GM21529 (cell line): ENCODE results near the gene C19orf12.
A peak's percentile ranks its signal among the peaks of the same experiment; 100 is the strongest.

Experiments
- ATAC-seq: cut with Tn5 transposase; IDR thresholded peaks from one replicate; pipeline ENCODE4 v1.9.1; 2021; ENCODE audit not compliant: unreplicated experiment

The C19orf12 gene

DNA sequence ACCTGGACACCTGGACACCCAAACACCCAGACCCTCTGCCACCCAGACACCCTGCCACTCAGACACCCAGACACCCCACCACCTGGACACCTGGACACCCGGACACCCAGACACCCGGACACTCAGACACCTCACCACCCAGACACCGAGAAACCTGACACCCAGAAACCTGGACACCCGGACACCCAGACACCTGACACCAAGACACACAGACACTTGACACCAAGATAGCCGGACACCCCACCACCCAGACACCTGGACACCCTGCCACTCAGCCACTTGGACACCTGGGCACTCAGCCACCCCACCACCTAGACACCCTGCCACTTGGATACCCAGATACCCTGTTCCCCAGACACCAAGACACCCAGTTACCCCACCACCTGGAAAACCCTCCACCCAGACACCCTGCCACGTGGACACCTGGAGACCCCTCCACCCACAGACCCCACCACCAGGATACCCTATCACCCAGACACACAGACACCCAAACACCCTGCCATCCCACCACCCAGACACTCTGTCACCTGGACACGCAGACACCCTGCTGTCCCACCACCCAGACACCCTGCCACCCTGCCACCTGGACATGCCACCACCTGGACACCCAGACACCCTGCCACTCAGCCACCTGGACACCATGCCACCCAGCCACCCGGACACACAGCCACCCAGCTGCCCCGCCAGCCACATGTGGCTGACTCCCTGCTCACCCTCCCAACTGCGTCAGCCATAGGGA is 17.4 kb downstream of the C19orf12 start:
- no peak for ATAC-seq

DNA sequence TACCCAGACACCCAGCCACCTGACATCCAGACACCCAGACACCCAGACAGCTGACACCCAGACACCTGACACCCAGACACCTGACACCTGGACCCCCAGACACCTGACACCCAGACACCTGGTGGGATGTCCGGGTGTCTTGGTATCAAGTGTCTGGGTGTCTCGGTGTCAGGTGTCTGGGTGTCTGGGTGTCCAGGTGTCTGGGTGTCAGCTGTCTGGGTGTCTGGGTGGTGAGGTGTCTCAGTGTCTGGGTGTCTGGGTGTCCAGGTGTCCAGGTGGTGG is 18.6 kb downstream of the C19orf12 start:
- no peak for ATAC-seq

DNA sequence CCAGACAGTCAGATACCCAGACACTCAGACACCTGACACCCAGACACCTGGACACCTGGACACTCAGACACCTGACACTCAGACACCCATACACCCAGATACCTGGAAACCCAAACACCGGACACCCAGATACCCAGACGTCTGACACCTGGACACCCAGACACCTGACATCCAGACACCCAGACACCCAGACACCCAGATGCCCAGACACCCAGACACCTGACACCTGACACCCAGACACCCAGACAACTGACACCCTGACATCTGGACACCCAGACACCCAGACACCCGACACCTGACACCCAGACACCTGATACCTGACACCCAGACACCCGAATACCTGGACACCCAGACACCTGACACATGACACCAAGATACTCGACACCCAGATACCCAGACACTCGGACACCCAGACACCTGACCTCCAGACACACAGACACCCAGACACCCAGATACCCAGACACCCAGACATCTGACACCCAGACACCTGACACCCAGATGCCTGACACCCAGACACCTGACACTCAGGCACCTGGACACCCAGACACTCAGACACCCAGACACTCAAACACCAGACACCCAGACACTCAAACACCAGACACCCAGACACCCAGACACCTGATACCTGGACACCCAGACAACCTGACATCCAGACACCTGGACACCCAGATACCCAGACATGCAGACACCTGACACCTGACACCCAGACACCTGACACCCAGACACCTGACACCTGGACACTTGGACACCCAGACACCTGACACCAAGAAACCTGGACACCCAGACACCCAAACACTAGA is 19.1 kb downstream of the C19orf12 start:
- no peak for ATAC-seq

DNA sequence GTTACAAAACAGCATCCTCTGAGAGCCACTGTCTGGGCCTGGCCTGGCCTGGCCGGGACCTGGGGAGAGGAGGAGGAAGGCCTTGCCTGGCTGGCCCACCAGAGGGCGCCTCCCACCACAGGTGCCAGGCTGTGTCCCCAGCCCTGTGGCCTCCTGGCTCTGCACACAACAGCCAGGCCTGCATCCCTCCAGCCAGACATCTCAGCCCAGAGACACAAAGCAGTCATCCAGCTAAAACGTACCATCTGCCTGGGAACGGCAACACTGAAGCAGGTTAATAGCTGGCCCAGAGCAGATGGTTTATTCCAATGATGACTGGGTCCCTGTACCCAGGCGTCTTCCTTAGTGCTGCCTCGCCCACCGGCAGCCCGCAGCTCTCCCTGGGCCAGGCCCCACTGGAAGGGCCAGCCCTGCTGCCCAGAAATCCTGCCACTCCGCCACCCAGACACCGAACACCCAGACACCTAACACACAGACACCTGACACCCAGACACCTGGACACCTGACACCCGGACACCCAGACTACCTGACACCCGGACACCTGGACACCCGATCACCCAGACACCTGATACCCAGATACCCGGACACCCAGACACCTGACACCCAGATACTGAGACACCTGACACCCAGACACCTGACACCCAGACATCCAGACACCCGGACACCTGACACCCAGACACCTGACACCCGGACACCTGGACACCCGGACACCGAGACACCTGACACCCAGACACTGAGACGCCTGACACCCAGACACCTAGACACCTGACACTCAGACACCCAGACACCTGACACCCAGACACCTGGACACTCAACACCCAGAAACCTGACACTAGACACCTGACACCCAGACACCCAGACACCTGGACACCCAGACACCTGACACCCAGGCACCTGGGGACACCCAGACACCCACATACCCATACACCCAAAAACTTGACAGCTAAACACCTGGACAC is 20.1 kb downstream of the C19orf12 start:
- peak; percentile 82 for ATAC-seq

DNA sequence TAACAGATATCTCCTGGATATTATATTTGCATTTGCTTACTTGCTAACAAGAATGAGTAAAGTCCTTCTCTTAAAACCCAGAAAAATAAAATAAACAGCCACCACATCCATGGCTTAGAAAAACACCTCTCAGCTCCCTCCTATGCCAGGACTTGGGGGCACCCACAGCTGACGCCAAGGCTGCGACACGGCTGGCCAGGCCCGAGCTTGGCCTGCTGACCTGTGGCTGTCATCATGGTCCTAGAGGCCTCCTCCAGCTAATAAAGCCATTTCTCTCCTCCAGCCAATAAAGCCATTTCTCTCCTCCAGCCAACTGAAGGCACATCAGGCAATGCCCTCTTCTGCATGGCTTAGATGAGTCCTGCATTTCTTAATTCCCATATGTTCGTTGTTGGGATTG is 20.9 kb downstream of the C19orf12 start:
- ATAC-seq: no peak

DNA sequence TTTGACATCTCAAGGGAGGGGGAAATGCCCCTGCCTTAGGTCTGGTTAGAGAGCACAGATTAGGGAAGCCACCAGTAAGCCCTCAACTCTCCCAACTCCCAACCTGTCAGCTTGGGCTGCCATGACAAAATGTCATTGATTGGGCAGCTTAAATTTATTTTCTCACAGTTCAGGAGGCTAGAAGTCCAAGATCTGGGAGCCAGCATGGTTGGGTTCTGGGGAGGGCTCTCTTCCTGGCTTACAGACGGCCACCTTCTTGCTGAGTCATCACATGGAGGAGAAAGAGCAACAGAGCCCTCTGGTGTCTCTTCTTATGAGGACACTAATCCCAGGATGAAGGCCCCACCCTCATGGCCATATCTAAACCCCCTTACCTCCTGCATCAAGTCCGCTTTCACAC is 24.2 kb downstream of the C19orf12 start:
- no peak for ATAC-seq

DNA sequence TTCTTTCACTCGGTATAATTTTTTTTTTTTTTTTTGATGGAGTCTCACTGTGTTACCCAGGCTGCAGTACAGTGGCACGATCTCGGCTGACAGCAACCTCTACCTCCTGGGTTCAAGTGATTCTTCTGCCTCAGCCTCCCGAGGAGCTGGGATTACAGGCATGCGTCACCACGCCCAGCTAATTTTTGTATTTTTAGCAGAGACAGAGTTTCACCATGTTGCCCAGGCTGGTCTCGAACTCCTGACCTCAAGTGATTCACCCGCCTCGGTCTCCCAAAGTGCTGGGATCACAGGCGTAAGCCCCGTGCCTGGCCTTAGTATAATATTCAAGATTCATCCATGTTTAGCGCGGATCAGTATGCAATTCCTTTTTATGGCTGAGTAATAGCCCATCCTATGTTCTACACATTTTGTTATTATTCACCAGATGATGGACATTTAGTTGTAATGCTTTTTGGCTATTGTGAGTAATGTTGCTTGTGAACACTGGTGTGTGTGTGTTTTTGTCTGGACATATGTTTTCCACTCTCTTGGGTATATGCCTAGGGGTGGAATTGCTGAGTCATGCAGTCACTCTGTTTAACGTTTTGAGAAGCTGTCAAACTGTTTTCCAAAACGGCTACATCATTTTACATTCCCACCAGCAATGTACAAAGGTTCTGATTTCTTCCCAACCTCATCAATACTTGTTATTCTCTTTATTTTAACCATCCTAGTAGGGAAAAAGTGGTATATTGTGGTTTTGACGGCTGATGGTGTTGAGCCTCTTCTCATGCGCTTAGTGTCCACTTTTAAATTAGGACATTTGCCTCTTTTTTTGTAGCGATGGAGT is 26.9 kb downstream of the C19orf12 start:
- no peak for ATAC-seq

DNA sequence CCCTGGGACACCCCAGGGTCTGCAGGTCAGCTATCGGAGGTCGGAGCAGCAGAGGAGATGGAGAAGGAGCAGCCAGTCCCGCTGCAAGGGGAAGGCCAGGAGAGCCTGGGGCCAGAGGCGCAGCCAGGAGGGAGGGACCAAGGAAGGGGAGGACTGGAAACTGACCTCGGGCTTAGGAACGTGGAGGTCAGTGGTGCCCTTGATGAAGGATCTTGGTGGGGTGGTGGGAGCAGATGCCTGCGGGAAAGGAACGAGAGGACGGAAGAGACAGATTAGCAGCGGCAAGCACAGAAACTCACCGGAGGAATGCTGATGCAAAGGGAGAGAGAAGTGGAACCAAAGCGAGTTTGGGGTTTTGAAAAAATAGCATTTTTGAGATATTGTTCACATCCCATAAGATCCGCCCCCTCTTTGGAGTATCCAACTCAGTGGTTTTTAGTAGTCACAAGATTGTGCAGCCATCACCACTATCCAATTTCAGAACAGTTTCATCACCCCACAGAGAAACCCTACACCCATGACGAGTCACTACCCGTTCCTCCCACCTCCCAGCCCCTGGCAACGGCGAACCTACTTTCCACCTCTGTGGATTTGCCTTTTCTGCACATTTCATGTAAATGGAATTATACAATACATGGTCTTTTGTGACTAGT is 27.7 kb downstream of the C19orf12 start:
- ATAC-seq: no peak

DNA sequence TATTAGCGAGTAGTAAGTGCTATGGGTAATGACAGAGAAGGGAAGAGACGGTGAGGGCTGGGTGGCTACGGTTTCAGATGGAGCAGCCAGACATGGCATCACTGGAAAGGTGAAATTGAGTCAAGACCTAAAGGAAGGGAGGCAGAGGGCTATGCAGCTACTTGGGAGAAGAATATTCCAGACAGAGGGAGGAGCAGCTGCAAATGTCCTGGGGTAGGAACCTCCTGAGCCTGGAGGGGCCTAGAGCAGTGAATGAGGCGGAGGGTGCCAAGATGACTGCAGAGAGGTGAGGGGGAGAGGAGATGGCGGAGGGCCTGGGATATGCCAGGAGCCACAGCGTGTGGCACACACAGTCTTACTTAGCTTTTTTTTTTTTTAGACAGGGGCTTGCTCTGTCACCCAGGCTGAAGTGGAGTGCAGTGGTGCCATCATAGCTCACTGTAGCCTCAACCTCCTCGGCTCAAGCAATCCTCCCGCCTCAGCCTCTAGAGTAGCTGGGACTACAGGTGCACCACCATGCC is 28.7 kb downstream of the C19orf12 start:
- ATAC-seq: no peak

DNA sequence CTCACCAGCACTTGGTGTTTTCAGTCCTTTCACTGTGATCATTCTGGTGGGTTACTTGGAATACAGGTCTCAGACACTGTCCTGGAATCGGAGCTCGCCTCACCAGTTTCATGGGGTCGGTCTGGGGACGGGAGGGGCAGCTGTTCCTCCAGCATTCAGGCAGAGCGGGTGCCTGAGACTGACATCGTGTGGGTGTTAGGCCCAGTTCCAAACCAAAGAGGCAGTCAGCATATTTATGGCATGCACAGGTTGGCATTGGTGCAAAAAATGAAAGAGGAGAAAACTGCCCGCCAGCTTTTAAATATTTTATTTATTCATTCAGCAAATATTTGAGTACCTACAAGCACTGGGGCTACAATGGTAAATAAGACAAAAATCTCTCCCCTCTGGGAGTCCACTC is 29.7 kb downstream of the C19orf12 start:
- no peak for ATAC-seq

DNA sequence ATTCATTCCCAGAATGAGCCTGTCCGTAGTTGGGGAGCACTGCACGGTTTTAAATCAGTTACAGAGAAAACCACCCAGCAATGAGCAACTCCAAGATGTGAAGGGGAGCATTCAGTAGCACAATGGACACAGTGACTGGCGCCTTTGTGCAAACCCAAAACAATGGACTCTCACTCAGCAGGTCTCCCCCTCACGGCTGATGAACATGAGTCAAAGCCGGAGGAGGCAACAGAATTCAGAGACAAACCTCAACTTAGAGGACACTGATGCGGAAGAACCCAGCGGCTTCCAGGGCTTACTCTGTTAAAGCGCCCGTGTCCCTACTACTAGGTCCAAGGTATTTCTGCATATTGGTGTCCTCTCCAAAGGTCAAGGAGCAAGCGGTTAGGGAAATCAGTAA is 32.1 kb downstream of the C19orf12 start:
- no peak for ATAC-seq

DNA sequence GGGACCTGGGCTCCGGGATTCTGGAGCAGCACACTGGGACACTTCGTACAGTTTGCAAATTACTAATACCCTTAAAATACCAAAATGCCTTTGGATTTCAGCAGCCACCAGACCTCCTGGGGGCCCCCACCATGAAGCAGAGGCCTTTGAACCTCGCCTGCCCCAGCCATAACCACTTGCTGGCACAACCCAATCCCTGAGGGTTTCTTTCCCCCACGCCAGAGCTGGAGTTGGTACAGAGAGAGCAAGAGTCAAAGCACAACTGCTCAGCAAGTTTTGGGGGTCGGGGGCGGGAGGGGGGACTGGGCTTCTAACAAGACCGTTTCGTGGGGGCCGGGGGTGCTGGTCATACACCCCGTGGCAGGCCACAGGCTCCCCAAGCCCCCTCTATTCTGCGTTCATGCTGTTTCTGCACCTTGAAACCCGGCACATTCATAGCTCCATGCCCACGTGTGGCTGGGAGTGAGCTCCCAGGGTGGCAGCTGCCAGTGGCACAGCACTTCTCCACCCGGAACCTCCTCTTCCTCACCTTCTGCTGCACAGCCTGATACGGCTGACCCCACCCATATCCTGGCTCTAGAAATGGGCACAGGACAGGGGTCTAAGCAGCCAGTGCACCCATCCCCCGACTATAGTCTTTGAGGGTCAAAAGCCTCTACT is 32.7 kb downstream of the C19orf12 start:
- ATAC-seq: no peak

DNA sequence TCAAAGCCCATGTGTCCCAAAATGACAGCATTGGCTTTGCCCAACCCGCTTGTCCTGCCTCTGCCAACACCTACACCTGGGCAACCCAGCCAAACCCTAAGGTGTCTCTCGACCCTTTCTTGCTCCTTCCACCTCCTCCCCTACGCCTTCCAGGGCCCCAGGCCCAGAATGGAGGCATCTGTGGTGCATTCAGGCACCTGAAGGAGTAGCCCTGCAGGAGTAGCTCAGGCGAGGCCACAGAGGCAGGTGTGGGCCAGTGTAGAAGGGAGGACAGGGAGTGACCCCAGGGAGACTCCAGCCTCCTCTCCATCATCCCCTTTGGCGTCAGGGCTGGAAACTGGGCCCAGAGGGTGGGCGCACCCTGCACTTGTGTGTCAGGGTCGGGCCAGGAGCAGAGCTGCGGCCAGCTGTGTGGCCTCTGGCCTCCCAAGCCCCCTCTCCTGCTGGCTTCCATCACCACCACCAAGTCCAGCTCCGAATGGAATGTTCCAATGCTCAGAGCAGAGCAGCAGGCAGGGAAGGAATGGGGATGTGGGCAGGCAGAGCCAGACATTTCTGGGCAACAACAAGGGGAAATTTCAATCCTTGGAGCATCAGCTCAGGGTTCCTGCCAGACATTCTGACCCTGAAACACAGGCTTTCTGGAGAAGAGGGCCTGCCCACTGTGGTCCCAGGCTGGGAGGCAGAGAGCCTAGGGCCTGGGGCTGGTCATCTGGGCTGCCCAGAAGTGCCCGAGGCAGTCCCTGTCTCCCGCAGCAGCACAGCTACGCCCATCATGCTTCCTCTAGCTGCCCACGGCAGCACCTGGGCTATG is 33.4 kb downstream of the C19orf12 start:
- no peak for ATAC-seq

DNA sequence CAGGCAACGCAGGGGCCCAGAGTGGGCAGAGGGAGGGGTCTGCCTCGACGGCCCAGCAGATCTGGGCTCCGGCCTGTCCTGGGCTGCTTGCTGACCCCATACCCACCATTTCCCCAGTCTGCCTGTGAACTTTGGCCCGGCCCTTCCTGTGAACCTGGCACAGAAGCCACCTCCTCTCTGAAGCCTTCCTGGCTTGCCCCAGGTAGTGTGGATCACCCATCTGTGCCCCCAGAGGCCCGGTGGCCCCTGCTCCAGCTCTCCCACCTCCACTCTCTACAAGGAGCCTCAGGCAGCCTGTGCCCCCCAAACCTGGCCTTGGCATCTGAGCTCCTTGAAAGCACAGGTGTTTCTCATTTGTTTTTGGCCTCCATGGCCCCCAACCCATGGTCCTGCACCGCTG is 34.1 kb downstream of the C19orf12 start:
- no peak for ATAC-seq

DNA sequence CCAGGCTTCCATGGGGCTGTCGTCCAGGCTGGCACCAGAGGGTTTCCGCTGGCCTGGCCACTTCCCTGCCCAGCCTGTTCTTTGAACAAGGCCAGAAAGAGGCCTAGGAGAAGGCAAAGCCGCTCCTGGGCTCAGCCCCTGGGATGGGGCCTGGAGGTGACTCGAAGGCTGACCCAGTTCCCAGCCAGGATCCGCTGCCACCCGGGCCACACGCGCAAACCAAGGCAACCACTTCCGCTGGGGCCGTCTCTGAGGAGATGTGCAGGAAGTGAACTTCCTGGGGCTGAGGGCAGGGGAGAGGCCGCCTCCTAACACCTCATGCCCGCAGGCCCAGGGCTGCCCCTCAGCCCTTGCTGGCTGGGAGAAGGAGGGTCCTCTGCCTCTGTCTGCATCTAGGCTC is 34.6 kb downstream of the C19orf12 start:
- peak; percentile 74 for ATAC-seq

DNA sequence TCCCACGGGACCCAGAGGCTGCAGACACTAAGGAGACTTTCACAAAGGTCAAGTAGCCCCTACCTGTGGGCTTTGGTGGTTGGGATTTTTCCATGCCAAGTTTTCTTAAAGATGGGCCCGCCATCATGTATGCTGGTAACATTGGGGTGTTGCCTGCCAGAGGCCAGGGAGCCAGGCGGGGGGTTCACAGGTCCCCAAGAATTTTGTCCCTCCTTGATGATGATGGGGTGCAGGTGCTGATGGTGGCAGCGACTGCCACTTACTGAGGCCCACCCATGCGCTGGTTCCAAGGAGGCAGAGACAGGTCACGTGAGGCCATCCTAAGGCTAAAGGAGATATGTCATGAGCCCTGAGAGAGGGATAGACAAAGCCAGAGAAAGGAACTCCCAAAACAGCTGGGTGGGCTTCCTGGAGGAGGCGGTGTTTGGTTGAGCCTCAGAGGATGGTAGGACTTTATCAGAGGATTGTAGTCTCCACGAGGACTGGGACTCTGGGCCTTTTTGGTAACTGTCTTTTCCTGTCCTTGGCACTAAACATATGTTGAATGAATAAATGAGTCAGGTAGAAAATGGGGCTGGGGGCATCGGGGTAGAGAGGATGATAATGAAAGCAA is 35.4 kb downstream of the C19orf12 start:
- no peak for ATAC-seq

DNA sequence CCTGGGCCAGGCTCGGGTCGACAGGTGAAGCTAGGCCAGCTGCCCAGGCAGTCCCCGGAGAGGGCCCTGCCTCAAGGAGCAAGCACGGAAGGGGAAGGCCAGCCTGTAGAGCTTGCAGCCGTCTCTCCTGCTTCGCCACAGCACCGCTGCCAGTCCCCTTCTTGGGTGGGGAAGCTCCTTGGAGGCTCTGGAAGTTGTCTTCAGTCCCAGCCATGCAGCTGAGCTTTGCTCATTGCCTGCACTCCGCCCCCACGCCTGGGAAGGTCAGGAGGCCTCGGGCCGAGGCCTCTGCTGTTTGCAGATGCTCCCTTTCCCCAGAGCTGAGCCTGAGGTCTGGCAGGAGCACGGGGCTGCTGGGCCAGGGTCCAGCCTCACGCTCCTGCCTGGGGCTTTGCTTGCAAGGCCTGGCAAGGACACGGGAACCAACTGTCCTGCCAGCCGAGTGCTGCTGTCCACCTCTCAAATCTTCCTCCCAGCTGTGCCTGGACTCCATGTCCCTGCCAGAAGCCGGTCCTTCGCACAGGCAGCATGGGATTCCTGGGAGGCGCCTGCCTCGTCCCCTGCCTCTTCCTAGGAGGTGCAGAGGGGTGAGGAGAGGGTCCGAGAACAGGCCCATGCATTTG is 36.5 kb downstream of the C19orf12 start:
- ATAC-seq: no peak
